K562 (cell line): ENCODE measurements around the gene GOLIM4. TPM values are rescaled to one million over a fixed set of nuclear protein-coding genes. Genes with fewer than 3 reads are reported as not detected.
A peak's percentile ranks its signal among the peaks of the same experiment; 100 is the strongest.

Experiments
- ARID3B ChIP-seq: fragments of 250-450 bp; sonication (Bioruptor Pico); IDR thresholded peaks from 2 replicates; pipeline ENCODE4 v1.4.0; 2020; ENCODE audit warnings: borderline replicate concordance
- COPS2 ChIP-seq: fragments of 450-650 bp; conservative IDR thresholded peaks from 2 replicates; pipeline ENCODE4 v1.6.1; 2016; ENCODE audit warnings: mild to moderate bottlenecking, moderate library complexity
- HDAC8 ChIP-seq: fragments of 450-650 bp; IDR thresholded peaks from 2 replicates; pipeline ENCODE4 v1.6.1; 2016; ENCODE audit warnings: mild to moderate bottlenecking, missing genetic modification characterization, moderate library complexity, missing compliant biosample characterization
- MNT ChIP-seq, 2 experiments: fragments of 450-650 bp; conservative IDR thresholded peaks; 2 replicates each; pipeline ENCODE4 v1.6.1; 2017; ENCODE audit warnings: mild to moderate bottlenecking in 2 of 2, moderate library complexity in 2 of 2
- PHB2 ChIP-seq: fragments of 450-650 bp; IDR thresholded peaks from 2 replicates; pipeline ENCODE4 v1.6.1; 2017; ENCODE audit warnings: low read depth
- SPI1 ChIP-seq: IDR thresholded peaks from 2 replicates; pipeline ENCODE4 v1.6.1; 2011; ENCODE audit warnings: low read depth, low read length, control low read depth, borderline replicate concordance
- THAP12 ChIP-seq: fragments of 250-450 bp; sonication (Bioruptor Pico); IDR thresholded peaks from 2 replicates; pipeline ENCODE4 v1.9.0; 2021; ENCODE audit warnings: mild to moderate bottlenecking, inconsistent platforms
- VEZF1 ChIP-seq: fragments of 200-800 bp; sonication (Bioruptor generic); IDR thresholded peaks from 2 replicates; pipeline ENCODE4 v1.6.1; 2017; ENCODE audit warnings: missing genetic modification characterization, missing compliant biosample characterization
- polyA plus RNA-seq, 8 experiments: library from polyadenylated mRNA; depleted of rRNA in 4 of 8; stranded (reverse) in 5 of 8; unstranded in 3 of 8; fragments of >200 nt; fragmentation: Nextera tagmentation in 2 of 8; fragmentation: Illumina TruSeq in 1 of 8; extraction: Ambion mirVana in 2 of 8; extraction: Trizol in 1 of 8; gene quantifications; 2 replicates each; pipeline versions ENCODE4 v1.2.1 to v1.2.3, GENCODE V29; 2011 to 2014; ENCODE audit warnings: inconsistent platforms in 1 of 8, missing spikeins in 1 of 8
- total RNA-seq, 7 experiments: library from RNA; depleted of rRNA in 6 of 7; stranded (reverse); fragments of >200 nt in 6 of 7; fragmentation: Illumina TruSeq in 2 of 7; extraction: Trizol in 2 of 7; gene quantifications; 2 replicates each; pipeline versions ENCODE4 v1.2.1 to v1.2.3, GENCODE V29; 2011 to 2021; ENCODE audit warnings: low replicate concordance in 1 of 7
- TF ChIP-seq, protein P1 (sequence below), 2 experiments: fragments of 450-650 bp; formaldehyde crosslinking in 1 of 2; IDR thresholded peaks; 2 replicates each; pipeline versions ENCODE4 v1.4.0 to v1.6.1; 2014 to 2020; ENCODE audit warnings: mild to moderate bottlenecking in 2 of 2, borderline replicate concordance in 1 of 2, low read depth in 1 of 2

The GOLIM4 gene
- total and polyA plus RNA-seq, 9 of the 15 experiments (the other 6 are each of a cell fraction or from before 2014, with no cell fraction given): 9.3 to 39.4 (median 31.0) TPM

- TF ChIP-seq, protein P1, sequence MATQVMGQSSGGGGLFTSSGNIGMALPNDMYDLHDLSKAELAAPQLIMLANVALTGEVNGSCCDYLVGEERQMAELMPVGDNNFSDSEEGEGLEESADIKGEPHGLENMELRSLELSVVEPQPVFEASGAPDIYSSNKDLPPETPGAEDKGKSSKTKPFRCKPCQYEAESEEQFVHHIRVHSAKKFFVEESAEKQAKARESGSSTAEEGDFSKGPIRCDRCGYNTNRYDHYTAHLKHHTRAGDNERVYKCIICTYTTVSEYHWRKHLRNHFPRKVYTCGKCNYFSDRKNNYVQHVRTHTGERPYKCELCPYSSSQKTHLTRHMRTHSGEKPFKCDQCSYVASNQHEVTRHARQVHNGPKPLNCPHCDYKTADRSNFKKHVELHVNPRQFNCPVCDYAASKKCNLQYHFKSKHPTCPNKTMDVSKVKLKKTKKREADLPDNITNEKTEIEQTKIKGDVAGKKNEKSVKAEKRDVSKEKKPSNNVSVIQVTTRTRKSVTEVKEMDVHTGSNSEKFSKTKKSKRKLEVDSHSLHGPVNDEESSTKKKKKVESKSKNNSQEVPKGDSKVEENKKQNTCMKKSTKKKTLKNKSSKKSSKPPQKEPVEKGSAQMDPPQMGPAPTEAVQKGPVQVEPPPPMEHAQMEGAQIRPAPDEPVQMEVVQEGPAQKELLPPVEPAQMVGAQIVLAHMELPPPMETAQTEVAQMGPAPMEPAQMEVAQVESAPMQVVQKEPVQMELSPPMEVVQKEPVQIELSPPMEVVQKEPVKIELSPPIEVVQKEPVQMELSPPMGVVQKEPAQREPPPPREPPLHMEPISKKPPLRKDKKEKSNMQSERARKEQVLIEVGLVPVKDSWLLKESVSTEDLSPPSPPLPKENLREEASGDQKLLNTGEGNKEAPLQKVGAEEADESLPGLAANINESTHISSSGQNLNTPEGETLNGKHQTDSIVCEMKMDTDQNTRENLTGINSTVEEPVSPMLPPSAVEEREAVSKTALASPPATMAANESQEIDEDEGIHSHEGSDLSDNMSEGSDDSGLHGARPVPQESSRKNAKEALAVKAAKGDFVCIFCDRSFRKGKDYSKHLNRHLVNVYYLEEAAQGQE (IDR thresholded peaks at IDR 0.05; ENCODE audit: borderline replicate concordance): no peak
- TF ChIP-seq, protein P1 (CRISPR knock-in tag; IDR thresholded peaks at IDR 0.05; ENCODE audit: low read depth): no peak
- TF ChIP-seq MNT (conservative IDR thresholded peaks at IDR 0.05): no peak
- TF ChIP-seq VEZF1: no peak
- TF ChIP-seq THAP12 (CRISPR knock-in tag): no peak
- no peak for TF ChIP-seq ARID3B (CRISPR knock-in tag)
- TF ChIP-seq HDAC8 (tag): no peak
- TF ChIP-seq PHB2: no peak
- TF ChIP-seq SPI1: peak; percentile 63; the same call in 1 of the 2 replicates
- no peak for TF ChIP-seq COPS2
Measured at GRCh38 chr3:168094877-168095610, 680 bp downstream of the GOLIM4 start (continued).
